Adrenal gland (tissue), 5 donors: ENCODE data around the gene HDLBP.

Experiments used
- CTCF ChIP-seq, 6 experiments: fragments of 450-650 bp in 4 of 6; fragments of 200-600 bp in 2 of 6; sonication (generic) in 1 of 6; IDR thresholded peaks; 1 replicate in 5 of 6; 2 replicates in 1 of 6; pipeline versions ENCODE4 v1.5.1 to v1.8.0; 2016 to 2021; ENCODE audit warnings: antibody characterized with exemption in 6 of 6, mild to moderate bottlenecking in 2 of 6, moderate library complexity in 1 of 6
- POLR2A ChIP-seq, 2 donors: fragments of 450-650 bp; IDR thresholded peaks; one replicate each; pipeline ENCODE4 v1.6.1; 2017; ENCODE audit warnings: antibody characterized with exemption in 2 of 2, mild to moderate bottlenecking in 2 of 2, moderate library complexity in 1 of 2
- donor health status: DM: no; HTN: no; CAD: no.

GRCh38 chr2:241344925-241345651 lies 29.6 kb upstream of the HDLBP start:
- TF ChIP-seq CTCF (IDR thresholded peaks at IDR 0.05) = no peak
- no peak for TF ChIP-seq POLR2A (IDR thresholded peaks at IDR 0.05)
